ENCODE data around the gene DNM1.
A peak's percentile ranks its signal among the peaks of the same experiment; 100 is the strongest.

The DNM1 gene

GRCh38 chr9:128254855-128255759 lies 51.9 kb downstream of the DNM1 start:
- peaks cover 17% of the 10 kb centered on the region; the same call in 1 of the 2 replicates for H3K36me3 ChIP-seq (ENCODE audit: insufficient read depth, low read length)

GRCh38 chr9:128257086-128257825 lies 54.1 kb downstream of the DNM1 start:
- Histone ChIP-seq H3K4me1 (ENCODE audit: insufficient read depth, low read length, severe bottlenecking) (peaks cover 9% of the 10 kb centered on the region), H3K27me3 (ENCODE audit: insufficient read depth, low read length) (peaks cover 5% of the 10 kb centered on the region; the same call in 1 of the 2 replicates), H3K9ac (ENCODE audit: low read length) (no peak overlapping the region), H2AFZ (ENCODE audit: low read length) (no peak overlapping the region), H3K9me2 (ENCODE audit: low read depth, low read length) (no peaks in the 10 kb centered on the region), H3F3A (ENCODE audit: insufficient read depth, low read length) (no peaks in the 10 kb centered on the region), H3K4me3 (ENCODE audit: low read depth, low read length, poor library complexity, severe bottlenecking) (no peak overlapping the region), H3K9me3 (ENCODE audit: low read length) (no peaks in the 10 kb centered on the region), H3K4me2 (ENCODE audit: low read length) (no peak overlapping the region), H4K20me1 (ENCODE audit: insufficient read depth, low read length) (no peaks in the 10 kb centered on the region), H3K36me3 (ENCODE audit: insufficient read depth, low read length) (peaks cover 23% of the 10 kb centered on the region; the same call in 1 of the 2 replicates), H3K27ac (ENCODE audit: low read depth, low read length, poor library complexity, severe bottlenecking) (no peak overlapping the region), H3K79me2 (ENCODE audit: insufficient read depth, low read length) (no peaks in the 10 kb centered on the region)
- TF ChIP-seq EZH2 (IDR thresholded peaks at IDR 0.05; ENCODE audit: borderline replicate concordance, low read length): no peak
- no peak for TF ChIP-seq CTCF (IDR thresholded peaks at IDR 0.05; ENCODE audit: low read length)

More at GRCh38 chr9:128254855-128255759, 51.9 kb downstream of the DNM1 start:
- no peak overlapping the region for H2AFZ ChIP-seq (ENCODE audit: low read length)
- peaks cover 20% of the 10 kb centered on the region for H3K4me1 ChIP-seq (ENCODE audit: insufficient read depth, low read length, severe bottlenecking)
- no peaks in the 10 kb centered on the region for H4K20me1 ChIP-seq (ENCODE audit: insufficient read depth, low read length)
- no peaks in the 10 kb centered on the region for H3K9me3 ChIP-seq (ENCODE audit: low read length)
- no peaks in the 10 kb centered on the region for H3K79me2 ChIP-seq (ENCODE audit: insufficient read depth, low read length)
- H3K27ac ChIP-seq (ENCODE audit: low read depth, low read length, poor library complexity, severe bottlenecking): no peak overlapping the region
- TF ChIP-seq EZH2 (IDR thresholded peaks at IDR 0.05; ENCODE audit: borderline replicate concordance, low read length) (no peak), CTCF (IDR thresholded peaks at IDR 0.05; ENCODE audit: low read length) (peak; percentile 90)
- no peaks in the 10 kb centered on the region for H3K9me2 ChIP-seq (ENCODE audit: low read depth, low read length)
- no peak overlapping the region for H3K9ac ChIP-seq (ENCODE audit: low read length)
- H3K27me3 ChIP-seq (ENCODE audit: insufficient read depth, low read length): peaks cover 19% of the 10 kb centered on the region
- H3K4me3 ChIP-seq (ENCODE audit: low read depth, low read length, poor library complexity, severe bottlenecking): no peak overlapping the region
- H3F3A ChIP-seq (ENCODE audit: insufficient read depth, low read length): no peaks in the 10 kb centered on the region
- no peak overlapping the region for H3K4me2 ChIP-seq (ENCODE audit: low read length)

- Histone ChIP-seq H3F3A (ENCODE audit: insufficient read depth, low read length) (no peaks in the 10 kb centered on the region), H3K9ac (ENCODE audit: low read length) (no peak overlapping the region), H3K36me3 (ENCODE audit: insufficient read depth, low read length) (peaks cover 24% of the 10 kb centered on the region; the same call in 1 of the 2 replicates), H3K79me2 (ENCODE audit: insufficient read depth, low read length) (no peaks in the 10 kb centered on the region), H3K9me3 (ENCODE audit: low read length) (no peaks in the 10 kb centered on the region), H3K9me2 (ENCODE audit: low read depth, low read length) (no peaks in the 10 kb centered on the region), H4K20me1 (ENCODE audit: insufficient read depth, low read length) (no peaks in the 10 kb centered on the region), H3K4me1 (ENCODE audit: insufficient read depth, low read length, severe bottlenecking) (peaks cover 5% of the 10 kb centered on the region), H3K27me3 (ENCODE audit: insufficient read depth, low read length) (no peaks in the 10 kb centered on the region), H3K4me2 (ENCODE audit: low read length) (no peak overlapping the region), H2AFZ (ENCODE audit: low read length) (no peak overlapping the region), H3K27ac (ENCODE audit: low read depth, low read length, poor library complexity, severe bottlenecking) (no peak overlapping the region), H3K4me3 (ENCODE audit: low read depth, low read length, poor library complexity, severe bottlenecking) (no peak overlapping the region)
- TF ChIP-seq CTCF (IDR thresholded peaks at IDR 0.05; ENCODE audit: low read length) (no peak), EZH2 (IDR thresholded peaks at IDR 0.05; ENCODE audit: borderline replicate concordance, low read length) (no peak)
Observed at GRCh38 chr9:128257907-128258306, 54.7 kb downstream of the DNM1 start.

Measured in OCI-LY1 (cell line).